HG03108 (cell line): ENCODE data around the gene SLC12A3.

Experiments used
- ATAC-seq: cut with Tn5 transposase; IDR thresholded peaks from one replicate; pipeline ENCODE4 v1.9.1; 2021; ENCODE audit warnings: moderate library complexity; ENCODE audit not compliant: unreplicated experiment

Gene SLC12A3

DNA sequence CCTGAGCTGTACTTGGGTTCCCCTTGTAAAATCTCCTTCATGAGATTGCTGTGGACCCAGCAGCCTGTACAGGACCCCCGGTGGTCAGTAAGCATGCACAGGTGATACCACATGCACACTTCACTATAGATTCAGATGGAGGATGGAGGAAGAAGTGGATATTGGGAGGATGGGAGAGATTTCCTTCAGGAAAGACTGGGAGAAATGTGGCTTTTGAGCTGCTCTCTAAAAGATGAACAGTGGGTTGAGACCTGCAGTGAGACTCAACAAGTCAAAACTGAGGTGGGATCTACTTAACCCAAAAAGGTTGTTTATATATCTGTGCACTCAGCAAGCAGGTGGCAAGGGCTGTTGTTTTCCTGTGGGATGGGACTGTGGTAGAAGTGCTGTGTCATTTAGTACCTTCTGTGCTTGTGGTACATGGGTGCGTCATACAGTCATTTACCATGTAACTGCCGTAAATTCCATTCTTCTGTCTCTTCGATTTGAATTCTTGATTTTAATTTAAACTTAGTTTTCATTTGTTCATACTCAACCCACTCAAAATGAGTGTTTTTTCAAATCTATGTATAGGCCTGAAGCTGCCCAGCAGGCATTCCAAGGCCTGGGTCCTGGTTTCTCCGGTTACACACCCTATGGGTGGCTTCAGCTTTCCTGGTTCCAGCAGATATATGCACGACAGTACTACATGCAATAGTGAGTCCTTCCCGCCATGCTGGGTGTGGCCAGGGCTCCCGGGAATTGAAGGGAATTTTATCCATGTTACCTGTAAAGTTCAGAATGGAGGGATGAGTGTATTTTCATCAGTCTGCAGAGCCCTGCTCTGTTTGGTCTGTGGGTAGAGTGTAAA is 73.9 kb downstream of the SLC12A3 start:
- no peak for ATAC-seq

DNA sequence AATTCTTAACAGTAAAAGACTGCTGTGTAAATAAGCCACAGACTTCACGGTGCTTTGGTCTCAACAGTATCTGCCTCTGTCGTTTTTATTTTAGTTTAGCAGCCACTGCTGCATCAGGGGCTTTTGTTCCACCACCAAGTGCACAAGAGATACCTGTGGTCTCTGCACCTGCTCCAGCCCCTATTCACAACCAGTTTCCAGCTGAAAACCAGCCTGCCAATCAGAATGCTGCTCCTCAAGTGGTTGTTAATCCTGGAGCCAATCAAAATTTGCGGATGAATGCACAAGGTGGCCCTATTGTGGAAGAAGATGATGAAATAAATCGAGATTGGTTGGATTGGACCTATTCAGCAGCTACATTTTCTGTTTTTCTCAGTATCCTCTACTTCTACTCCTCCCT is 74.8 kb downstream of the SLC12A3 start:
- ATAC-seq = no peak

DNA sequence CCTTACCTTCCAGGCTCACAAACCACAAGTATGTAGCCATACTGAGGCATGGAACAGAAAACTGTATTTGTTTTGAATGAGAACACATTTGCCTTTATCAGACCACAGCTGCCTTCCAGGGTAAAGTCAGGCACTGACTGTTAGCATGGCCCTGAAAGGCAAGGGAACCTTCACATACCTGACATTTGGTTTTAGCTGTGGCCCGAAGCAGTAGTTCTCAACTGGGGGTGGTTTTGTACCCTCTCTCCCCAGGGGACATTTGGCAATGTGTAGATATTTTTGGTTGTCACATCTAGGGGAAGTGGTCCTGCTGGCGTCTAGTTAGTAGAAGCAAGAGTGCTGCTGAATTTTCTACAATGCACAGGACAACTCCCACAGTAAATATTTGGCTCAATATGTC is 76.1 kb downstream of the SLC12A3 start:
- no peak for ATAC-seq

DNA sequence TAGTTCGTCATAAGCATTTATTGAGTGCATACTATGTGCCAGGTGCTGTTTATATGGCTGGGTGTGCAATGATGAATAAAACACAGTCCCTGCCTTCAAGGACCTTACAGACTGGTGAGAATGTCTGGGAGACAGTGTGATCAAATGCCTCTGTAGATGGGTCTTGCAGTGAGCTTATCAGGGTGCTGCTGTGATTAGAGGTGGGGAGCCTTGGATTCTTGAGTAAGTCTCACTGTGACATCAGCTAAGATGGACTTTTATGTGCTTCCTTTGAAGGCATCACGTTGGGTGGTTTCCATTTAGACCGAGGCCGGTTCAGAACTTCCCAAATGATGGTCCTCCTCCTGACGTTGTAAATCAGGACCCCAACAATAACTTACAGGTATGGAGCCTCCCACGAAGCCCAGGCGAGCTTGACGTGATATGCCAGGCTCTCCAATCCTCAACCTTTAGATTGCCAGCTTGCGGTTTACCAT is 76.9 kb downstream of the SLC12A3 start:
- ATAC-seq = no peak

DNA sequence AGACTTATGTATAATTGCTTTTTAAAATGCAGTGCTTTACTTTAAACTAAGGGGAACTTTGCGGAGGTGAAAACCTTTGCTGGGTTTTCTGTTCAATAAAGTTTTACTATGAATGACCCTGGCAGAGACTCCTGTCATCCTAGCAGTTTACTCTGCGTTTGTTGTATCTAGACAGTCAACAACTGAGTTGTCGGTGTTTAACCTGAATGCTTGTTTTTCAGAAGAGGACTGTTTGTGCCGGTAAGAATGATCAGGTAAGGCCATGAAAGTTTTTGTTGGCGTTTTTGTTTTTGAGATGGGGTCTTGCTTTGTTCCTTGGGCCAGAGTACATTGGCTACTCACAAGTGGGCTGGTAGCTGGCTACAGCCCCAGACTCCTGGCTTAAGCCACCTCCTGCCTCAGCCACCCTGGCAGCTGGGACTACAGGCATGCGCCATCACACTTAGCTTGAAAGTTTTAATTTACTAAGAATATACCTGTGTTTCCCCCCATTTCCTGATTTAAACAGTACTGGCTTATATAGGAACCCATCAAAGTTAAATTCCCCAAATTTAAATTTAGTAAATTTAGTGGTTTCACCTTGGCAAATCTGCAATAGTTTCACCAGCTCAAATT is 78.9 kb downstream of the SLC12A3 start:
- no peak for ATAC-seq

DNA sequence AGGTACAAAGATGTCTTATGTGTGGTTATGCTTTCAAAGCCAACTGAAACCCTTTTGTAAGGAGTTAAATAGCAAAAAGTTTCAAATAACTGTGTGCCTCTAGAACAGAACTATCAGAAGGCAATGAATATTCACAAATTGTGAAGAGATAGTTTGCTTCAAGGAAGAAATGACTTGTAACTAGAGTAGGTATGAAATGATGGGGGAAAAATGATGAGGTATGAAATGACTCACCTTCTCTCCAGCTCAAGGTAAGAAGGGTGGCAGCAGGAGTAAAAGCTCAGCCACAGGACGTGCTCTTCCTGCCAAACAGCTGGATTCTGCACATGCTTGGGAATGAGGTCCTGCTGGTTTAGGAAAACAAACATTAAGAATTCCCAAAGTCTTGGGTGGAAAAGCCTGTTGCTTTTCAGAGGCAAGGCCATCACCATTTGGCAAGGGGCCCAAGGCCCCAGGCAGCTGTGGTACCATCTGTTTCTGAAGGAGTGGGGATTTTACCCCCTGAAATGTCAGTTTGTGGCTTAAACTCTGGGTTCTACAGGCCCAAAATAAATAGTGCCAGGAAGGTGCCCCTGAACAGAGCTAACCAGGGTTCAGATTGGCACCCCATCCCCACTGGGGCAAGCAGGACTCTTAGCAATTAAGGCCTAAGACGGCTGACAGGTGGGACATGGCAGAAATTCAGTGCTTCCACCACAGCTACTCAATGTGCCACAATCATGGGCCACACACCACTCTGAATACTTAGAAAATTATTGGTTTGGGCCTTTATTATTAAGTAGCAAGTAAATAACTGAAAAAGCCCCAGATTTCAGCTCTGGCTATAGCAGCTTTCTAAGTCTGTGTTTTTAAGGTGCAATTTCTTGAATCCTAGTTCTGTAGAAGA is 80.2 kb downstream of the SLC12A3 start:
- ATAC-seq = no peak

DNA sequence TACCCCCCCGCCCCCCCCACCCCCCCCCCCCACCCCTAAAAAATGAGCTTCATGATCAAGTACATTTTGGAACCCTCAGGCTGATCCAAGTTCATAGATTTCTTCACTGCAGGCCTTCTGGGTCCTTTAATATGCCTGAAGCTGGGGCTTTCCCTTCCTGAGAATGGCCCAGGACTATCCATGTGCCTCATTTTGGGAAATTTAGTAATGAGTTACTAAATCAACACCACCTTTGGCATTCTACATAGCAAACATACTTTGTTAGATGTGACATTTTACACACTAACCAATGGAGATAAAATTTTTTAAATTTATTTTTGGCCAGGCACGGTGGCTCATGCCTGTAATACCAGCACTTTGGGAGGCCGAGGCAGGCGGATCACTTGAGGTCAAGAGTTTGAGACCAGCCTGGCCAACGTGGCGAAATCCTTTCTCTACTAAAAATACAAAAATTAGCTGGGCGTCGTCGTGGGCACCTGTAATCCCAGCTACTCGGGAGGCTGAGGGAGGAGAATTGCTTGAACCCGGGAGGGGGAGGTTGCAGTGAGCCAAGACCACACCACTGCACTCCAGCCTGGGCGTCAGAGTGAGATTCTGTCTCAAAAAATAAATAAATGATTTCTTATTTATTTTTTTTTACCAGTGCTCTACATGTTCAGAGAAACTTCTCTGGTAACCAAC is 81.0 kb downstream of the SLC12A3 start:
- no peak for ATAC-seq

DNA sequence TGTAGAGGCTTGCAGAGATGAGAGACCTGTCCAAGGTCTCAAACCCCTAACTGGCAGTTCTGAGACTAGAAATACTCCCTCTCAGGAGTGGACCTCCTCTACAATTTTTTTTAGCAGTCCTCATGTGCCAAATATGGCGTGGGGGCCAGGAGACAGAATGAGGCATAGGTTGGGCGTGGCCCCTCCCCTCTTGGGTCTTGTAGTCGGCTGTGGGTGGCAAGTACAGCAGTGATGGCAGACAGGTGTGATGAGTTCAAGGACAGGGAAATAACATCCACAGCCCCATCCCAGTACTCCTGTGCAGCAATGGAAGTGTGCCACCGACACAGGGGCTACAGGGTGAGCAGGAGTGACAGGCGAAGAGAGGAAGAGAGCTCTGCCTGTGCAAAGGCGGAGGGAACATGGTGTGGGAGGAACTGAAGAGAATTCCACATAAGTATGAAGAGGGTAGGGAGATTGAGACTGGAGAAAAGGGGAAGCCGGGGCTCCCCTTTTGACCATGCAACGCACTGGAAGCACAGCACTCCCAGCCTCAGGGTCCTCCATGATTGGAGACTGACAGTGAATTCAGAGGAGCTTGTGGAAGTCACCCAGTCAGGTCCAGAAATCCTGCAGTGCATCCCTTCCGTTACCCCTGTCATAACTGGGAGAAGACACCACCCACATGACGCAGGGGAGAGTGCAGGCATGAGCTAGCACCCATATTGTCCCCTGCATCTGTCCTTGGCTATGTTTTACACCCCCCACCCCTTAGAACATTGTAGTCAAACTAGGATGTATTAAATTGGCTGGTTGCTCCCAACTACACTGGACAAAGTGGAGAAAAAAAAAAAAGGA is 82.0 kb downstream of the SLC12A3 start:
- no peak for ATAC-seq

DNA sequence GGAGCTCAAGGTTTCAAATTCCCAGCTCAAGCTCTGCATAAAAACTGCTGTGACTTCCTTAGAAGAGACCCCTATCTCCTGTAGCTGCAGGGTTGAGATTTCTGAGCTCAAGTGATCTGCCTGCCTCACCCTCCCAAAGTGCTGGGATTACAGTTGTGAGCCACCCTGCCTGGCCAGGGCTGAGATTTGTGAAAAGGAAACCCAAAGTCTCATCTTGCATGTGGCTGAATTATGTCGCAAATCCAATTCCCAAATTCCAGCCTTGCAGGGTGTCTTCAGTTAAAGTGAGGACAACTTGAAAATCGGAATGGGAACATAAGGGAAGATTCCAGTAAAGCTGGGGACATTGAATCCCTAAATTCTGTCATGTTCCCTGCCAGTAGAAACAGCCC is 82.6 kb downstream of the SLC12A3 start:
- ATAC-seq = no peak

DNA sequence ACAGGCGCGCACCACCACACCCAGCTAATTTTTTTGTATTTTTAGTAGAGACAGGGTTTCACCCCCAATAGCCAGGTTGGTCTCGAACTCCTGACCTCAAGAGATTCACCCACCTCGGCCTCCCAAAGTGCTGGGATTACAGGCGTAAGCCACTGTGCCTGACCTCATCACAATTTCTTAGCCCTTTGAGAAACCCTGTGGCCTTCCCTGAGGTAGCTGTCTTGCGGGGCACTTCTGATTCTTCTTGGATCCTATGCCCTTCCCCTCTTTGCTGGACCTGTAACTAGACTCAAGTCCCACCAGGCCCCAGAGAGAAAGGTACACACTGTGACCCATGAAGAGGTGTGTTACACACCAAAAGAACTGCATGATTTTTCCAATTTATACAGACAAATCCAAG is 83.2 kb downstream of the SLC12A3 start:
- ATAC-seq = no peak

DNA sequence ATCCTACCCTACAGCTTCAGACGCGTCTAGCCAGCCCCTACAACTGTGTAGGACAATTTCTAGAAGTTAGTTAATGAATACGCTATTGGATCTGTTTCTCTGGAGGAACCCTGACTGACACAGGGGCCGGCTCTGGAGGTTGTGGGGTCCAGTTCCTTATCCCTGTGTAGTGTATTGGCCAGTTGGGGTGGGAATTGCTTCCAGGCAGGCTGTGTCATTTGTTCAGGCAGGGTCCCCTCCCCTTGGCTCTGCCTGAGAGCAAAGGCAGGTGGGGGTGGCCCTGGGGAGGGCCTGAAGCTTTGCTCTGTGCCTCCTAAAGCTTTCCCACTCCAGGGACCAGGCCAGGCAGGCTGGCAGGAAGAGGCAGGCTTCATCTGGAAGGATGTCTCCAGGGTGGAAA is 85.0 kb downstream of the SLC12A3 start:
- ATAC-seq = no peak

DNA sequence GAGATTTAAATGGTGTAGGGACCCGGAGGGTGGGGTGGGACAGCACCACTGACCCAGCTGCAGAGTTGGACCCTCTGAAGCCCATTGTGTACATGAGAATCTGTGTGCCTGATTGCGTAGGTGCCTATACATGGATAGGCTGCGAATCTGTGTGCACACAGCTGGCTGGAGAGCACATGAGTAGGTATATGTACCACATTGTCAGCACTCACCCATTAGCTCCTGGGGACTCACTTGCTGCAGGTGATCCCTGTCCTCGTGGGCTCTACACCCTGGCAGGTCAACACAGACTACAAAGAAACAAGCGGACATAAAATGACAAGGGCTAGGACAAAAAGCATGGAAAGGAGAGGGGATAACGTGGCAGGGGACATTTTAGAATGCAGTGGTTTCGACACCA is 85.4 kb downstream of the SLC12A3 start:
- ATAC-seq = no peak

DNA sequence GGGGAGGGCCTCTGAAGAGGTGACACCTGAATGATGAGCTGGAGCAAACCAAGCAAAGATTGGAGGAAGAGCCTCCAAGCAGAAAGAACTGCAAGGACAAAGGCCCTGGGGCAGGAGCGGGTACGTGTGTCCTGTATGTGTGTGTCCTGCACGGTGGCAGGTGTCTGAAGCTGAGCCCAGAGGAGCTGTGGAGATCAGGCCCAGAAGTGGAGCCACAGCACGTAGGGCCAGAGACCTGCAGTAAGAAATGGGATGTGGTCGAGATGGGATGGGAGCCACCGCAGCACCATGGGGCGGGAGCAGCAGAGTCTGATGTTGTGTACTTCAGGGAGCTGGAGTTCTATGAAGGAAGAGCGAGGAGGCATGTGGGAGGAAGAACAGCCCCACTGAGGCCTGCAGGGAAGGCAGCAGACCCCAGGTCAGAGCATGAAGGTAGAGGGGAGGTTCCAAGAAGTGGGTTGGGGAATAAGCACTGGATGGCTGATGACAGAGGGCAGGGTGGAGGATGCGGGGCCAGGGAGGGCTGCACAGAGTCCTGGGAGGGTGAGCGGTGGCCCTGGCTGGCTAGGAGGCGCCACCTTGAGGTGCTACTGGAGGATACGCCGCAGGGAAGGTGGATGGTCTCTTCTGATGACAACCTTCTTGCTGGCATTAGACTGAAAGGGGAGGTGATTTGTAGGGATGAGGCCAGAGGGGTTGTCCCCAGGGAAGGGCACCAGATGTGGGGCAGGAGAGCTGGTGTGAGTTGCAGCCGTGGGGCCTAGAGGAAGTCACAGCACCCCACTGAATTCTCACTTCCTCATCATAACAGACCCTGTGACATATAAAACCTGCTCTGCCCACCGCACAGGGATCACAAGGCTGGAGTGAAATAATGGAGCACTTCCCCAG is 86.1 kb downstream of the SLC12A3 start:
- ATAC-seq = peak; percentile 46

DNA sequence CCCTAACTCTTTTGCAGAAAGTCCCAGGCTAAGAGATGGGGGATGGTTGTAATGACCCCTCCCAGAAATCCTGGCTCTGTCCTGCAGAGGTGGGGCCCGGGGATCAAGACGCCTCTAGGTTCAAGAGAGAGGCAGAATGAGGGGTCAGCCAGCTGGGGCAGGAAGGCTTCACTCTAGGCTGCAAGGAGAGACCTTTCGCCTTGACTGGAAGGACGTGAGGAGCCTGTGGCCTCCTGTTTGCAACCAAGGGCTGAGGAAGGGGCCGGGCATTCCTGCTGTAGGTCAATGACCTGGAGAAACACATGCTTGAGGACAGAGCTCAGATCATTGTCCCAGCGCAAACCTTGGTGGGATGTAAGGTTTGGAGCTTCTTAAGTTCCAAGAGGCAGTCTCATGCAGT is 88.0 kb downstream of the SLC12A3 start:
- ATAC-seq = no peak

DNA sequence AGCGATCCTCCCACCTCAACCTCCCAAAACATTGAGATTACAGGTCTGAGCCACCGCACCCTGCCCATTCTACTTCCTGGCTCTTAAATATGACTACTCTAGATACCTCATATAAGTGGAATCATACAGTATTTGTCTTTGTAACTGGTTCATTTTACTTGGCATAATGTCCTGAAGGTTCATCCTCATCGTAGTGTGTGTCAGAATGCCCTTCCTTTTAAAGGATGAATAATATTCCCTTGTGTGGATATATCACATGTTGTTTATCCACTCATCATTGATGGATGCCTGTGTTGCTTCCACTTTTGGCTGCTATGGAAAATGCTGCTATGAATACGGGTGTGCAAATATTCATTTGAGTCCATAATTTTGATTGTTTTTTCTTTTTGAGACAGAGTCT is 91.1 kb downstream of the SLC12A3 start:
- ATAC-seq = no peak

DNA sequence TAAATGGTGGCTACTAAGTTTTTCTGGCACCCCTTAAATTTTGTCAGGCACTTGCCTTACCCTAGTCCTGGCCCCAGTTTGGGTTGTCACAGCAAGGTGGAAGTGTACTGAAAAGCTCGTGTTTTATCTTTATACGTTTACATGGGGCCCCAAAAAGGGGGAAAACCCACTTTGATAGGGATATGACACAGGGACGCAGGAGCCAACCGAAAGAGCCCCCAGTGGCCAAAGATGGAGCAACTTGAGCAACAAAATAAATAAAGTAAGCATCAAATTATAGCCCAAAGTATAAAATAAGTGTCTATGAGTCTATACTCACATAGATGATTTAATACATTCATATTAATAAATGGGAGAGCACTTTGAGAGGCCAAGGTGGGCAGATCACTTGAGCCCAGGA is 91.7 kb downstream of the SLC12A3 start:
- no peak for ATAC-seq

DNA sequence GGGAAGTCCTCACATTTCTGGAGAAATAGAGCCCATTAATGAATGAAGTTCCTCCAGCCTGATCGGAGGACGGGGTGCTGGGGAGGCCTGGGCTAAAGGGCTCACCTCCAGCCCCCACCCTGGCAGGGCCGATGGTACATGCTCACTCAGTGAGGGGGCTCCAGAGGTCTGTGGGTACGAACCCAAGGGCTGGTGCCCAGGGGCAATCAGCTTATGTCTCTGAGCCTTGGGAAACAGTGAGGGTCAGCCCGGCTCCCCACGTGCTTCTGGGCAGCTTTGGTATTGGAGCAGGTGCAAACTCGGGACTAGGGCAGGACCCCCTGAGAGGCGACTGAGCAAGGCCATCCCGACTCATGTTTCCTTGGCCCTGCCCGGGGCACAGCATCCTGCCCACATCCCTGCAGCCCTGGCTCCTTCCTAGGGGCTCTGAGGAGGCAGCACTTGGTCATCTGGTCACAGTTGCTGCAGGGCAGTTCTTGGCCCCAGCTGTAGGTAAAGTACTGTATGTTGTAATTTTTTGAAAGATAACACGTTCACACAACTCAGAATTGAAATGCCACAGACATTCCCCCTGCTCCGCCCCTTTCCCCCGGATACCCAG is 95.8 kb downstream of the SLC12A3 start:
- ATAC-seq = no peak

DNA sequence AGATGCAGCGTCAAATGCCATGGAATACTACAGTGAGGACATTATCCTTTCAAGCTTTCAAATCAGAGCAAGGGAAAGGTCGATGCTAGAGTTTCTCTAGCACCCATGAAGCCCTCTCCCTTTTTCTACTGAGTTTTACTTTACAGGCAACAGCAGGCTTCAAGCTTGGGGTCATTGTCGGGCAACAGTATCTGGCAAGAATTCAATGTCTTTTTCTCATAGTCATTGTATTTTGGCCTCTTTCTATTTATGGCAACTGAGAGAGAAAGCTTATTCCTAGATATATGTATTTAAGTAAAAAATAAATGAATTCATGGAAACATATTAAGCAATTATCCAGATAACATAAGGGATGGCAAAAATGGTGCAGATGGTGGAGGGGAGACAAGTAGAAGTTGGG is 96.4 kb downstream of the SLC12A3 start:
- no peak for ATAC-seq

DNA sequence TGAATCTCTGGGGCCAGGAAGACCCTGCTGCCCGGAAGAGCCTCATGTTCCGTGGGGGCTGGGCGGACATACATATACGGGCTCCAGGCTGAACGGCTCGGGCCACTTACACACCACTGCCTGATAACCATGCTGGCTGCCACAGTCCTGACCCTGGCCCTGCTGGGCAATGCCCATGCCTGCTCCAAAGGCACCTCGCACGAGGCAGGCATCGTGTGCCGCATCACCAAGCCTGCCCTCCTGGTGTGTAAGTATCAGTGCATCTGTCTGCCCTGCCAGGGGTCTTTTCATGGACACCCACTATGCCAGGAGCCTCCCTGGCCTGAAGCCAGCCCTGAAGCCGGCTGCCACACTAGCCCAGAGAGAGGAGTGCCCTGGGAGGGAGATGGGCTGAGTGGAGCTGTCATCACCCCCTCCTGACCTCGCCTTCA is 96.9 kb downstream of the SLC12A3 start, which contains the start of gene CETP:
Gene CETP, plus strand, starts transcription at position 100 of the 431 bp plus-strand sequence. Its CDS starts 30 bp downstream, at position 130.
- ATAC-seq = no peak
